Right lobe of liver (tissue), 6 donors: ENCODE results near the gene KCNQ1. TPM values are rescaled to one million over a fixed set of nuclear protein-coding genes. Genes with fewer than 3 reads are reported as not detected.

Experiments
- ATAC-seq, 4 donors: fragments of 200-7000 bp; cut with Tn5 transposase; one replicate each; pipeline ENCODE4 v1.9.1; 2020; ENCODE audit warnings: mild to moderate bottlenecking in 4 of 4, moderate library complexity in 4 of 4
- DNase-seq, 3 donors: peaks; one replicate each; pipeline ENCODE4 v3.0.0-alpha.2; 2020
- H3K27ac ChIP-seq, 3 donors: fragments of 200-600 bp; one replicate each; pipeline ENCODE4 v1.8.0; 2022
- H3K27me3 ChIP-seq, 2 donors: fragments of 200-600 bp; one replicate each; pipeline ENCODE4 v1.8.0; 2022
- H3K36me3 ChIP-seq, 4 donors: fragments of 200-600 bp; sonication (generic) in 1 of 4; one replicate each; pipeline versions ENCODE4 v1.5.1 to v1.8.0; 2017 to 2022; ENCODE audit warnings: control low read depth in 1 of 4
- H3K4me1 ChIP-seq, 4 donors: fragments of 200-600 bp; sonication (generic) in 1 of 4; one replicate each; pipeline versions ENCODE4 v1.5.1 to v1.8.0; 2017 to 2022; ENCODE audit warnings: control low read depth in 1 of 4
- H3K4me3 ChIP-seq, 3 donors: fragments of 200-600 bp; one replicate each; pipeline ENCODE4 v1.8.0; 2022
- H3K9me3 ChIP-seq, 4 donors: fragments of 200-600 bp; sonication (generic) in 1 of 4; one replicate each; pipeline versions ENCODE4 v1.5.1 to v1.8.0; 2017 to 2022; ENCODE audit warnings: control low read depth in 1 of 4
- POLR2A ChIP-seq: fragments of 450-650 bp; IDR thresholded peaks from one replicate; pipeline ENCODE4 v1.6.1; 2017; ENCODE audit warnings: antibody characterized with exemption, mild to moderate bottlenecking
- WGBS: methylation state at CpG from one replicate; pipeline ENCODE4 v1.1.6; 2018; ENCODE audit warnings: low coverage, low lambda C conversion rate; ENCODE audit not compliant: insufficient coverage; ENCODE audit errors: missing lambda C conversion rate; 5-methylcytosine and 5-hydroxymethylcytosine counted together
- intact Hi-C, 2 donors: fragments of 100-400 bp; cut with DNase I; formaldehyde crosslinking; loops; one replicate each; pipeline versions ENCODE4 v1.11.2 to v1.14.1; 2022
- total RNA-seq, 6 experiments: library from RNA; depleted of rRNA in 2 of 6; stranded (reverse); fragments of >200 nt in 2 of 6; fragmentation: NEBNext Ultra II Directional in 3 of 6; extraction: Animal tissue kit (Norgen Biotek cat#: 25700) in 3 of 6; gene quantifications; one replicate each; pipeline versions ENCODE4 v1.1.0 to v1.2.4, GENCODE V29; 2016 to 2023
- TF ChIP-seq, protein P1 (sequence below), 4 donors: fragments of 200-600 bp in 3 of 4; fragments of 450-650 bp in 1 of 4; IDR thresholded peaks; one replicate each; pipeline versions ENCODE4 v1.5.1 to v1.8.0; 2016 to 2022; ENCODE audit warnings: antibody characterized with exemption in 4 of 4, mild to moderate bottlenecking in 2 of 4
- donor health status: DM: no; HTN: yes; CAD: no.
- donor health status: DM: no; HTN: no; CAD: no.
- donor health status: DM: no; HTN: no; CAD: no.
- donor health status: DM: no; HTN: yes; CAD: no.
- donor health status: DM: no; HTN: yes; CAD: no.

The KCNQ1 gene
- total RNA-seq, 6 experiments from 2014 or later = 0.61 to 2.4 (median 1.8) TPM

DNA sequence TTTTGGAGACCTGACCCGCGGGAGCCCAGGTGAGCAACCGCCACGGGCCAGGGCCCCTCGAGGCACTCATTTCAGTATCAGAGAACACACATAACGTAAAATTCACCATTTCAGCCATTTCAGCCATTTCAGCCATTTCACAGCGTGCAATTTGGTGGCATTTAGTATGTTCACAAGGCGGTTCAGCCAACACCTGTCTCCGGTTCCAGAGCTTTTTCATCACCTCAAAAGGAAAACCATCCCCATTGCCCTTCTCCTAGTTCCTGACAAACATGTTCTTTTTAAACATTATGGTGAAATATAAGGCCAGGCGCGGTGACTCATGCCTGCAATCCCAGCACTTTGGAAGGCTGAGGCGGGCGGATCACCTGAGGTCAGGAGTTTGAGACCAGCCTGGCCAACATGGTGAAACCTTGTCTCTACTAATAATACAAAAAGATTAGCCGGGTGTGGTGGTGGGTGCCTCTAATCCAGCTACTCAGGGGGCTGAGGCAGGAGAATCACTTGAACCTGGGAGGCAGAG is 119.3 kb downstream of the KCNQ1 start:
- intact Hi-C loops = no loop called here
- ATAC-seq = no peak
- Histone ChIP-seq H3K27me3 (no peaks in the 10 kb centered on the region), H3K27ac (no peak overlapping the region), H3K9me3 (no peaks in the 10 kb centered on the region), H3K4me1 (no peaks in the 10 kb centered on the region), H3K36me3 (no peaks in the 10 kb centered on the region), H3K4me3 (no peak overlapping the region)
- WGBS = 97% methylated on average over 7 of the region's 14 CpGs
- no peak for TF ChIP-seq POLR2A
- TF ChIP-seq, protein P1, sequence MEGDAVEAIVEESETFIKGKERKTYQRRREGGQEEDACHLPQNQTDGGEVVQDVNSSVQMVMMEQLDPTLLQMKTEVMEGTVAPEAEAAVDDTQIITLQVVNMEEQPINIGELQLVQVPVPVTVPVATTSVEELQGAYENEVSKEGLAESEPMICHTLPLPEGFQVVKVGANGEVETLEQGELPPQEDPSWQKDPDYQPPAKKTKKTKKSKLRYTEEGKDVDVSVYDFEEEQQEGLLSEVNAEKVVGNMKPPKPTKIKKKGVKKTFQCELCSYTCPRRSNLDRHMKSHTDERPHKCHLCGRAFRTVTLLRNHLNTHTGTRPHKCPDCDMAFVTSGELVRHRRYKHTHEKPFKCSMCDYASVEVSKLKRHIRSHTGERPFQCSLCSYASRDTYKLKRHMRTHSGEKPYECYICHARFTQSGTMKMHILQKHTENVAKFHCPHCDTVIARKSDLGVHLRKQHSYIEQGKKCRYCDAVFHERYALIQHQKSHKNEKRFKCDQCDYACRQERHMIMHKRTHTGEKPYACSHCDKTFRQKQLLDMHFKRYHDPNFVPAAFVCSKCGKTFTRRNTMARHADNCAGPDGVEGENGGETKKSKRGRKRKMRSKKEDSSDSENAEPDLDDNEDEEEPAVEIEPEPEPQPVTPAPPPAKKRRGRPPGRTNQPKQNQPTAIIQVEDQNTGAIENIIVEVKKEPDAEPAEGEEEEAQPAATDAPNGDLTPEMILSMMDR (IDR thresholded peaks at IDR 0.05) = no peak
- DNase-seq = peak in 1 of 3 donors; percentile 7

DNA sequence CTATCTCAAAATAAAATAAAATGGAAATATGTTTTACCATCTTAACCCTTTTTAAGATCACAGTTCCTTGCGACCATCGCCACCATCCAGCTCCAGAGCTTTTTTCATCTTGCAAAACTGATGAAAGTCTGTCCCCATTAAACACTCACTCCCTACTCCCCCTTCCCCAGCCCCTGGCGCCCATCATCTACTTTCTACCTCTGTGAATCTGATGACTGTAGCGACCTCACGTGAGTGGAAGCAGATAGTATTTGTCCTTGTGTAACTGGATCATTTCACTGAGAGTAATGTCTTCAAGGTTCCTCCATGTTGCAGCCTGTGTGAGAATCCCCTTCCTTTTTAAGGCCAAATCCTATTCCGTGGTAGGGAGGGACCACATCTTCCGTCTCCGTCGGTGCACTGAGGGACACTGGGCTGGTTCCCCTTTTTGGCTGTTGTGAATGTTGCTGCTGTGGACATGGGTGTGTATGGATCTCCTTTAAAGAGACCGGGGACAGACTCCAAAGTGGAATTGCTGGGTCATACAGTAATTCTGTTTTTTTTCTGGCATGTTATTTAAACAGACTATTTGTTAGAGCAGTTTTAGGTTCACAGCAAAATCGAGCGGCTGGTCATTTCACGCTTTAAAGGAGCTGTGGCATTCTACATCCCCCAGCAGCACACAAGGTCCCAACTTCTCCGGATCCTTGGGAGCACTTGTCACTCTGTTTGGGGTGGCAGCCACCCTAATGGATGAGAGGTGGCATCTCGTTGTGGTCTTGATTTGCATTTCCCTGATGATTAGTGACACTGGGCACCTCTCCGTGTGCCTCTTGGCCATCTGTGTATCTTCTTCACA is 120.0 kb downstream of the KCNQ1 start:
- peak in 1 of 3 donors; percentile 11 for DNase-seq
- H3K27me3 ChIP-seq = no peaks in the 10 kb centered on the region
- intact Hi-C loops = no loop called here

GRCh38 chr11:2565447-2566222 is 120.8 kb downstream of the KCNQ1 start:
- TF ChIP-seq, protein P1 (IDR thresholded peaks at IDR 0.05) = no peak
- no peak for TF ChIP-seq POLR2A
- H3K9me3 ChIP-seq = no peaks in the 10 kb centered on the region
- no peak for ATAC-seq
- H3K4me3 ChIP-seq = no peak overlapping the region
- DNase-seq = peak in 1 of 3 donors; percentile 11
- H3K27ac ChIP-seq = no peak overlapping the region
- H3K4me1 ChIP-seq = no peaks in the 10 kb centered on the region
- no peaks in the 10 kb centered on the region for H3K36me3 ChIP-seq
- WGBS = 83% methylated on average over 2 of the region's 13 CpGs
- H3K27me3 ChIP-seq = no peaks in the 10 kb centered on the region
- intact Hi-C loops = no loop called here

More for the DNA sequence above, 120.0 kb downstream of the KCNQ1 start:
- H3K27ac ChIP-seq = no peak overlapping the region
- 80% methylated on average over 12 of the region's 16 CpGs for WGBS
- ATAC-seq = peak in 2 of 4 donors; percentile 27 to 61
- H3K9me3 ChIP-seq = no peaks in the 10 kb centered on the region
- no peak overlapping the region for H3K4me3 ChIP-seq
- TF ChIP-seq, protein P1 (IDR thresholded peaks at IDR 0.05) = no peak
- TF ChIP-seq POLR2A = no peak
- no peaks in the 10 kb centered on the region for H3K4me1 ChIP-seq
- no peaks in the 10 kb centered on the region for H3K36me3 ChIP-seq

- no peaks in the 10 kb centered on the region for H3K36me3 ChIP-seq
- intact Hi-C loops = no loop called here
- no peaks in the 10 kb centered on the region for H3K9me3 ChIP-seq
- H3K4me3 ChIP-seq = no peak overlapping the region
- ATAC-seq = no peak
- peak; percentile 24 to 65 (median 41) for DNase-seq
- no peaks in the 10 kb centered on the region for H3K27me3 ChIP-seq
- no peak overlapping the region for H3K27ac ChIP-seq
- H3K4me1 ChIP-seq = no peaks in the 10 kb centered on the region
- 77% methylated on average over 9 of the region's 16 CpGs for WGBS
- TF ChIP-seq POLR2A = no peak
- TF ChIP-seq, protein P1 (IDR thresholded peaks at IDR 0.05) = no peak
Measured at GRCh38 chr11:2566223-2567025, 121.6 kb downstream of the KCNQ1 start.
